Germinal center (tissue), 1 donor: ENCODE data around the gene POLR2J3.
"Not testable (repeated sequence)": the region's sequence is repeated elsewhere in the genome, so short reads cannot be mapped to it uniquely, and the experiment has no call there.

Experiments used
- DNase-seq: peaks from one replicate; pipeline ENCODE4 v3.0.0; 2012; ENCODE audit warnings: mixed read lengths, low spot score

Gene POLR2J3

DNA sequence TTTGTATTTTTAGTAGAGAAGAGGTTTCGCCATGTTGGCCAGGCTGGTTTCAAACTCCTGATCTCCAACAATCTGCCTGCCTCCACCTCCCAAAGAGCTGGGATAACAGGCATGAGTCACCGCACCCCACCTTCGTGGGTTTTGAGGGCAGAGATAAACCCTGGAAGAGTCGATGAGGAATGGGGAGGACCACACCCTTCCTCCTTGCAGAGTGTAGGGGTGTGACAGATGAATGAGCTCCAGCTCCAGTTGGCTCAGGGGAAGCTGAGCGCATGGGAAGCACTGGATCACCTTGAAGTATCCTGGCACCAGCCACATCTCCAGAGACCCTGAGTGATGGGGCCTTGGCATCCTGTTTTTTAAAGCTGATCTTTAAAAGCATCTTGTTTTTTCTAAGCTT lies 11.1 kb upstream of the POLR2J3 start:
- DNase-seq: not testable (repeated sequence)

DNA sequence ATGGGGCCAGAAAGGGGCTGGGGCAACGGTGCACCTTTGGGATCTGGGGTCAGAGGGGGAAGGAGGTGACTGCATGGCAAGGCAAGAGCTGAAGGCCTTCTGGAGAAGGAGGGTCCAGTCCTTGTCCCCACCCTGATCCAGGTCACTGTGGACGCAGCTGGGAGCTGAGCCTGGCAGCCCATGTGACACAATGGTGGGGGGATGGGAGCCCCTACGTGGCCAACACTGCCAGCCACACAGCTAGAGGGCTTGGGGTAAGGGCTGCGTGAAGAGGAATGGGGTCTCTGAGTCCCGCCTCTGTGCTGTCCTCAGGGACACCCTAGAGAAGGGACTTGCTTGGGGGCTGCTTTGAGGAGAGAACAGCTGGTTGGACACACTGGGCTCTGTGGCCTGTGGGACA lies 9.3 kb upstream of the POLR2J3 start:
- DNase-seq: not testable (repeated sequence)

DNA sequence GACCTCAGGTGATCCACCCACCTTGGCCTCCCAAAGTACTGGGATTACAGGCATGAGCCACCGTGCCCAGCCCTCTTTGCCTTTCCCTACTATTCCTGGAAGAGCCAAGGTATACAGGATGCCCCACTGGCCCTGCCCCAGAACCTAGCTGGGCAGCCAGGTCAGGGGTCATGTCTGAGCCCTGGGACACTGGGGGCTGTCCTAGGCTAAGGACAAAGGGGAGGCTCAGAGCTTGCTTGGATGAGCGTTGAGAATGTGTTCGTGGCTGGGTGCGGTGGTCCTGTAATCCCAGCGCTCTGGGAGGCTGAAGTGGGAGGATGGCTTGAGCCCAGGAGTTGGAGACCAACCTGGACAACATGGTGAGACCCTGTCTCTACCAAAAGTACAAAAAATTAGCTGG lies 6.1 kb upstream of the POLR2J3 start:
- DNase-seq: not testable (repeated sequence)

DNA sequence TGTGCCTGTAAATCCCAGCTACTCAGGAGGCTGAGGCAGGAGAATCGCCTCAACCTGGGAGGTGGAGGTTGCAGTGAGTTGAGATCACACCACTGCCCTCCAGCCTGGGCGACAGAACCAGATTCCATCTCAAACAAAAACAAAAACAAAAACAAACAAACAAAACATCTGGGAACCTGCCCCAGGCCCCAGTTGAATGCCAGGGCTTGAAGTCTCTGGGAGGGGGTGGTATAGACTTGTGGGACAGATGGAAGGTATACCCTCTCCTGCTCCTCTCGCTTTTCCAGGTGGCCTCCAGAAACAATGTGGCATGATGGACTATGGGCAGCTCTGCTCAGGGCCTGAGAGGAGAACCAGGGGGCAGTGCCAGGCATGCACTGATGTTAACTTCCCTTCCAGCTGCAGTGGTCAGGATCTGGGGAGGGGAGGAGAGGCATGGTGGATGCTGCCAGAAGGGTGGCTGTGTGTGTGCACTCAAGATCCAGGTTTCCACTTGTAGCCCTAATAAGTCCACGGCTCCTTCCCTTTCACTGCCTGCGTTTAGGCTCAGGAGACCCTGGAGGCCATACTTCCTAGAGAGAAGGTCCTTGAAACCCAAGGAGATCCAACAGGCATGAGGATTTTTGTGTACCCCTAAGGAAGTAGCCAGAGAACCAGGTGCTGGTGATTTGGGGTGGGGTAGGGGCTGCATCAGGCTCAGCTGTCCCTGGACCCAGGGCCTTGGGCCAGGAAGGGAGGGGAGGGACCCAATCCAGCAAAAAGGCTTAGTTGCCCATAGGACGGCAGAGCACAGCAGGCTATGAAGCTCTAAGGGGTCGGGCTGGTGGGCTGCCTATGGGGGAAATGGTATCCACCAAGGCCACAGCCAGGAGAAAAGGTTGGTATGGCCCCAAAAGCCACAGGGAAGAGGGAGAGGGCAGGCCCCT lies 5.2 kb upstream of the POLR2J3 start:
- not testable (repeated sequence) for DNase-seq

- not testable (repeated sequence) for DNase-seq
Observed at GRCh38 chr7:102576363-102576762, 4.0 kb upstream of the POLR2J3 start.

DNA sequence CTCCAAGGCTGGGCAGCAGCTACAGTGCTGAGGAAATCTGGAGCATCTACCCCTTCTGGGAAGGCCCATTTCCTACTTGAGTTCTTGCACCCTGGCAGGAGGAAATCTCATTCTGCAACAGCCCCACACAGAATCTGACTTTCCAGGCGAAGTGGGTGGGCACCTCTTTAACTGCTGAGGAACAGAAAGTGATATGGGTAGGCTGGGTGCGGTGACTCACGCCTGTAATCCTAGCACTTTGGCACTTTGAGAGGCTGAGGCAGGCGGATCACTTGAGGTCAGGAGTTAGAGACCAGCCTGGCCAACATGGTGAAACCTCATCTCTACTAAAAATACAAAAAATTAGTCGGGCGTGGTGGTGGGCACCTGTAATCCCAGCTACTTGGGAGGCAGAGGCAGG lies 2.2 kb upstream of the POLR2J3 start:
- not testable (repeated sequence) for DNase-seq

- DNase-seq: not testable (repeated sequence)
Observed at GRCh38 chr7:102568620-102569019, 3.8 kb downstream of the POLR2J3 start.

GRCh38 chr7:102550808-102551422 lies 21.5 kb downstream of the POLR2J3 start, which contains the start of gene SPDYE2:
Gene SPDYE2 (plus strand): TSS chr7:102551226. CDS start chr7:102553256, 2,030 bp downstream.
- DNase-seq: not testable (repeated sequence)

GRCh38 chr7:102546353-102546752 lies 26.0 kb downstream of the POLR2J3 start:
- not testable (repeated sequence) for DNase-seq

- DNase-seq: not testable (repeated sequence)
Observed at GRCh38 chr7:102545288-102545687, 27.1 kb downstream of the POLR2J3 start.

DNA sequence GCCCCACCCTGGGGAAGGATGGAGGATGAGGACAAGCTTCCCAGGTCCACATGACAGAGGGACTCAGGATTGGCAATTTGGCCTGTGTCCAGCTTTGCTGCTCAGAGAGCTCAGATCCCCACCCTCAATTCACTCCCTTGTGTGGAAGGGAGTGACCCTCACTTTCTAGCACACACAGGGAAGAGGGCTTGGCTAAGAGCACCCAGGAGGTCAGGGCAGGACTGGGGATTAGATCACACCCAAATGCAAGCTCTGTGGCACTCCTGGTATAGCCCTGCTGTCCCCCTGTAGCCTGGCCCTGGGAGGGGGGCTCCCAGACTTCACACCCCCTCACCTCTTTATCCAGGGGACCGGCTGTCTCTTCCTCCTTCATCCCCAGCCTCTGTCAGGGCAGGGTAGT lies 28.0 kb downstream of the POLR2J3 start:
- DNase-seq: not testable (repeated sequence)

DNA sequence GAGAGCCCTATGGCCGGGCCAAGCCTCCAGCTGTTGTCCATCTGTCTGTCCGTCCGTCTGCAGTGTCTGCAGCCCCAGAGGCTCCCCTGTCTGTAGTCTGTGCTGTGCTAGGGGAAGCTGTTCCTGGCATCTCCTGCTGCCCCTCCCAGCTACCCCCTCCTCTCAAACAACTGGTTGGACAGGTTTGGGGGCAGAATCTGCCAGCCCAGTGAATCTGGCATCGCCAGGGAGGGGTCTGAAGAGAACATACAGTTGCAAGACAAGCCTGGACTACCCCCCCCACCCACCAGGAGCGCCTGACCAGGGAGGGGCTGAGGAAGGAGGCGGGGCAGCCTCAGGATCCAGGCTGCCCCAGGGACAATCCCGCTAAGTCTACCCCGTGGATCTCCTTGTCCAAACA lies 28.8 kb downstream of the POLR2J3 start, which contains the start of gene UPK3BL2:
TSS of gene UPK3BL2 (minus strand) at position 101 of the 400 bp plus-strand sequence. CDS start at position 41, 60 bp downstream.
- not testable (repeated sequence) for DNase-seq

DNA sequence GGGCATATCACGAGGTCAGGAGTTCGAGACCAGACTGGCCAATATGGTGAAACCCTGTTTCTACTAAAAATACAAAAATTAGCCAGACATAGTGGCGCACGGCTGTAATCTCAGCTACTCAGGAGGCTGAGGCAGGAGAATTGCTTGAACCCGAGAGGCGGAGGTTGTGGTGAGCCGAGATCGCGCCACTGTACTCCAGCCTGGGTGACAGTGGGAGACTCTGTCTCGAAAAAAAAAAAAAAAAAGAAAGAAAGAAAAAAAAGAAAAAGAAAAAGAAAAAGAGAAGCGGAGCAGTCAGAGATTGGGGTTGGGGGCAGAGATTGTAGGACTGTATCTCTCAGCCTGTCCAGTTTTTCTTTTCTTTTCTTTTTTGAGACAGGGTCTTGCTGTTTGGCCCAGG lies 29.6 kb downstream of the POLR2J3 start:
- DNase-seq: not testable (repeated sequence)

GRCh38 chr7:102542083-102542482 lies 30.3 kb downstream of the POLR2J3 start:
- DNase-seq: not testable (repeated sequence)

- DNase-seq: not testable (repeated sequence)
Observed at GRCh38 chr7:102540604-102541003, 31.8 kb downstream of the POLR2J3 start.

DNA sequence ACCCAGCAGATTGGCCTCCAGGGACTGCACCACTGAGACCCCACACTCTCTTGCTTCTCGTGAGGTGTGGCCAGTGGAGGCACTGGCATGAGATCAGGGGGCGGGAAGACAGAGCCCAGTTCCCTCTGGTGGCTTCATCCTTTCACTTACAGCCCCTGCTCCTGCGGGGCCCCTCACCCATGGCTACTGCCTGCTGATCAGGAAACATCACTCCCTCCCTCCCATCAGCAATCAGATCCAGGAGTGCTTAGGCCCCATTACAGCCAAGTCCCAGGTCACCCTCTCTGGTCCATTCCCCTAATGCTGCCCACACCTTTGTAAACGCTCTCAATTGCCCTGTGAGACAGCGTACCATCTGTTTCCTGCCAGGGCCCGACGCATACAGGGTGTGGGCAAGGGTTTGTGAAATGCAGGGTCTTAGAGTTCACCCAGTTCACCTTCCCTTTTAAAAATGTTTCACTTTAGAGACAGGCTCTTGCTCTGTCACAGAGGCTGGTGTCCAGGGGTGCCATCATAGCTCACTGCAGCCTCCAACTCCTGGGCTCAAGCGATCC lies 37.2 kb downstream of the POLR2J3 start:
- DNase-seq: not testable (repeated sequence)

DNA sequence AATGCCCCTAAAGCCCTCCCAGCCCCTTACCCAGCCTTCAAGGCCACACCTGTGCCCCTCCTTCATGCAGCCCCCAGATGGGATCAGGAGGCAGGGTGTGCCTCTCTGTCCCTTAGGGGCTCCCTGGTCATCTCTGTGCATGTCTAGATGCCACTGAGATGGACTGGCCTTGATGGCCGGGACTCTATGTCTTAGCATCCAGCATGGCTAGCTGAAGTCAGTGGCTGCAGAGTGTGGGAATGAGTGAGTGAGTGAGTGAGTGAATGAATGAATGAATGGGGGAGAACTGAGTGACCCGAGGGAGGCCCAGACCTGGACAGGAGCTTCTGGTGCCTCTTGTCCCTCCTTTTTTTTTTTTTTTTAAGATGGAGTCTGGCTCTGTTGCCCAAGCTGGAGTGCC lies 40.3 kb downstream of the POLR2J3 start:
- not testable (repeated sequence) for DNase-seq

GRCh38 chr7:102531583-102531982 lies 40.8 kb downstream of the POLR2J3 start:
- DNase-seq: not testable (repeated sequence)

- not testable (repeated sequence) for DNase-seq
Observed at GRCh38 chr7:102527822-102528793, 44.3 kb downstream of the POLR2J3 start.

DNA sequence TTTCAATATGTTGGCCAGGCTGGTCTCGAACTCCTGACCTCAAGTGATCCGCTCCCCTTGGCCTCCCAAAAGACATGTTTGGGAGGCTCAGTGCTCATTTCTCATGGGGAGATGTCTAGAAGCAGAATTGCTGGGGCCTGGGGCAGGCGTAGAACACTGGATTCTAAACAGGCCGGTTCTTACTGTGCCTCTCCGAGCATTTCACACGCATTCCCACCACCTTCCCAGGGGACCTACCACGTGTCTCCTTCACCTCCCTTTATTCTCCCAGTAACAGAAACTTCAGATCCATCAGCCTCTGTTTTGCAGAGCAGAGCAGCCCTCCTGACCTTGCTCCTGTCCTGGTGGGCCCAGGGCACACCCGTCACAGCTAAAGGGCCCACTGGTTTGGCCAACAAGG lies 45.2 kb downstream of the POLR2J3 start:
- DNase-seq: not testable (repeated sequence)

DNA sequence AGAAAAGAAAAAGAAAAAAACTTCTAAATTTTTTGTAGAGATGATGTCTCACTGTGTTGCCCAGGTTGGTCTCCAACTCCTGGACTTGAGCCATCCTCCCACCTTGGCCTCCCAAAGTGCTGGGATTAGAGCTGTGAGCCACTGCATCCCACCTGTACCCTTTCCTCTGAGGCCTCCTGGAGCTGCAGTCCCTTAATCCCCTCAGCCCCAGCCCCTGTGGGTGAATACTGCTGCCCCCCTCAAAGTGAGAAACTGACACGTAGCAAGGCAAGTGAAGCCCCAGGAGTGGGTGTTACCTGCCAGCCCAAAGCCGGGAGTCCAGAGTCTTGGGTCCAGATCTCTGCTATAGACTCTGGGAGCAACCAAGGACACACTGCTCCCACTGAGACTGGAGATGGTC lies 47.6 kb downstream of the POLR2J3 start:
- DNase-seq: not testable (repeated sequence)
